Stimulated activated CD4-positive, alpha-beta T cell treated with anti-CD3 and anti-CD28 coated beads, Interleukin-15, amount 100 ng/mL, for 24 hours (primary cell): ENCODE measurements around the gene MANEAL.

Experiments
- DNase-seq: peaks from one replicate; pipeline ENCODE4 v3.0.0-alpha.2; 2020

The MANEAL gene

DNA sequence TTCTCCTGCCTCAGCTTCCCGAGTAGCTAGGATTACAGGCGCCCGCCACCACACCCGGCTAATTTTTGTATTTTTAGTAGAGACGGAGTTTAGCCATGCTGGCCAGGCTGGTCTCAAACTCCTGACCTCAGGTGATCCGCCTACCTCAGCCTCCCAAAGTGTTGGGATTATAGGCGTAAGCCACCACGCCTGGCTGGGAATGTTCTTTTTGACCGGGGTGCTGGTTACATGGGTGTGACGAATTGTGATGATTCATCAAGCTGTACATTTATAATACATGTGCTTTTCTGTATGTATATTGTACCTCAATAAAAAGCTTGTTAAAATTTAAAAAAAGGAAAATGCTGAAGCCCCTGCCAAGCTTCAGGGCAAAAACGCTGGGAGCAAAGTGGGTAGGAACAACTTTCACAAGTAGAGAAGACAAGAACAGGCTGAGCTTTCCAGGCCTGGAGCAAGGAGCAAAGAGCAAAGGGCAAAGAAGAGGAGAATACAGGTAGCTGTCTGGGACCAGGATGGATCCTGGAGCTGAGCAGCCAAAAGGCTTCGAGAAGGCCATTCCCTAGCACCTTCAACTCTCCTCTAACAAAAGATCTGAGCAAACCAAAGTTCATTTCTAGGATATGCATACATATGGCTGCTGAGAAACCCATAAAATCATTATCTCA lies 34.9 kb downstream of the MANEAL start:
- no peak for DNase-seq

DNA sequence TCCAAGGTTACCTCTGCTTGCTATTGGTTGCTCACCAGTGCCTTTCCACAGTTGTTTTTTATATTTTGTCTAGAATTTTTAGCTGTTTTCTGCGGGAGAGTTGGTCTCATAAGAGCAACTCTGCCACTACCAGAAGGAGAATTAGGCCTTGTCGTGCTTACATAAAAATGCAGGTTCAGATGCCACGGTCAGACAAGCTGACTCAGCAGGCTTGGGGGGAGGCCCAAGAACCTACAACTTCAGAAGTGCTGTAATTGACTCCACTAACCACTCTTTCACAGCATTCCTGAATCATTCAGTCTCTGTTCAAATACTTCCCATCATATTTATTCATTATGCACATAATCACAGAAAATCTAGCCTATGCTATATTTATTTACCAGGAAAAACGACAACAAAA lies 37.5 kb downstream of the MANEAL start:
- DNase-seq: no peak

DNA sequence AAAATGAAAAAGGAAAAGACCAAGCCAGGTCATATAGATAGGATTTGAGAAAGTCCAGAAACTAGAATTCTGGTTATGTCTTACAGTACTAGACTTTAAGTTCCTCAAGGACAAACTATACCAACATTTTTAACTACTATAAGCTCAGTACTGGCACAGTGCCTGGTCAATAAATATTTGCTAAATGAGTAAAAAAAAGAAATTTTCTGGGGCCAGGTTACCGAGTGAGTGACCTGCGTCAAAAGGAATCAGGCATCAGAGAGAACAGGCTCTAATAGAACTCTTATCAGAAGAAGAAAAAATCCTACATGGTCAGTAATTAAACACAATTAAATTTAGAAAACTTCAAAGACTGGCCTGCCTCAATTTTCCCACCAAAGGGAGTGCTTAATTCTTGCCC lies 38.2 kb downstream of the MANEAL start:
- DNase-seq: no peak

DNA sequence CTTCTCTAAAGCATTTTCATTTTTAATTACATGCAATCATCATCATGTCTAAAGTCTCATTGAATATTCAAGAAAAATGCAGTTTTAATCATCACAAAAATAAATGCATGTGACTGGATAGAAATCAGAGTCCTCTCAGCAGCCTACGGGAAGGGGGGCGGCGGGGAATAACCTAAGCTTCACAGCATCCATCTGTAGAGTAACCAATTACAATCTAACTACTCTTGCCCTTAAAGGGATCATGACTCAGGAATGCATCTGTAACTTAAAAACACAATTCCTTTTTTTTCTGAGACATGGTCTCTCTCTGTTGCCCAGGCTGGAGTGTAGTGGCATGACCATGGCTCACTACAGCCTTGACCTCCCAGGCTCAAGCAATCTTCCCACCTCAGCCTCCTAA lies 43.1 kb downstream of the MANEAL start:
- DNase-seq: no peak

DNA sequence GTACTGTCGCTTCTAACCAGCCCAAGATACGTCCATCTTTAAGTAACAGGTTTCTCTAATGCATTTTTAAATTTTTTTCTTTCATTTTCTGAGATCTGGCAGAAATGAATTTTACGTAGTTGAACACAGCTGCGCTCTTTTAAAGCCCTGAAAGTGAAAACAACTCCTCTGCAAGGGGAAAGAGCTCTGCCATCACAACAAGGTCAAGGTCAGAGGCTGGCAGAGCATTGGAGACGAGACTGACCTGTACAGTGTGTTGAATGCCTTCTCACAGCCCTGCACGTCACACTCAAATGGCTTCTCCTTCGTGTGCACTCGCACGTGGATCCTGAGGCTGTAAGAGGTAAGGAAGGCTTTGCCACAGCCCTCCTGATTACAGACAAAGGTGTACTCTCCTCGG lies 46.0 kb downstream of the MANEAL start:
- no peak for DNase-seq

- no peak for DNase-seq
These were observed 47.1 kb downstream of the MANEAL start for GRCh38 chr1:37840711-37841110.

DNA sequence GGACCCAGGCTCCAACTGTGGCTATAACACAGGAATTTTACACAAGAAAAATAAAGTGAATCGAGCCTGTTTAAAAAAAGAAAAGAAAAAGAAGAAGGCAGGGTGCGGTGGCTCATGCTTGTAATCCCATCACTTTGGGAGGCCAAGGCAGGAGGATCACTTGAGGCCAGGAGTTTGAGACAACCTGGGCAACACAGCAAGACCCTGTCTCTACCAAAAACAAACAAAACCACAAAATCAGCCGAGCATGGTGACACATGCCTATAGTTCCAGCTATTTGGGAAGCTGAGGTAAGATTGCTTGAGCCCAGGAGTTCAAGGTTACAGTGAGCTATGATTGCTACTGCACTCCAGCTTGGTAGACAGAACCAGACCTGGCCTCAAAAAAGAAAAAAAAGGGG lies 48.0 kb downstream of the MANEAL start:
- DNase-seq: no peak

GRCh38 chr1:37844536-37844935 lies 50.9 kb downstream of the MANEAL start:
- no peak for DNase-seq

GRCh38 chr1:37845049-37845646 lies 51.5 kb downstream of the MANEAL start:
- DNase-seq: no peak

- DNase-seq: no peak
These were observed 52.1 kb downstream of the MANEAL start for GRCh38 chr1:37845786-37846185.

DNA sequence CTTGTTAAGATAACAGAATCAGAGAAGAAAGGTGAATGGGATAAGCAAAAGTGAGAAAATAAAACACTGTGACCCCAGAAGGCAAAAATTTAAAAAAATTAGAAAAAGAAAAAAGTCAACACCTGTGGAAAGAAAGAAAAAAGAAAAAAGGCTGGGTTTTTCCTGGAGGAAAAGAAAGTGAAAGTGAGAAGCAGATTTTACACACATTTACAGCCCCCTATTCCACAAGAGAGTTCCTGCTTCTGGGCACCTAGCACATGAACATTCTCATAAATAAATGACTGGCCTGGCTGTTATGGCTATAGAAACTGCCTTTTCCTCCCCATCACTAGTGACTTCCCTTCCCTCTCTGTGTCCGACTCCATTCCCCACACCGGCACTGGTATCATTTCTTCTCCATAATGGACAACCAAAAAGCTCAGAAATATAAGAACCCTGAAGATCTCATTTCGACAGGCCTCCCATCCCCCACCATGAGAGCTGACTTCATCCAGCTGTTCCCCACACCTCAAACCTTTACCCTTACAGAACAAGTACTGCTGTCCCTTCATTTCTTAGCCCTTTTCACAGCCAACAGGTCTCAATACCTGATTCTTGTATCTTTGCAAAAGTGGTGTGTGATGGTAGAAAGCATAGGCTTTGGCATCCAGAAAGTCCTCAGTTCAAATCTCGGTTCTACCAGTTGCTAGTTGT lies 53.1 kb downstream of the MANEAL start:
- DNase-seq: no peak

- DNase-seq: no peak
These were observed 55.8 kb downstream of the MANEAL start for GRCh38 chr1:37849480-37849879.

DNA sequence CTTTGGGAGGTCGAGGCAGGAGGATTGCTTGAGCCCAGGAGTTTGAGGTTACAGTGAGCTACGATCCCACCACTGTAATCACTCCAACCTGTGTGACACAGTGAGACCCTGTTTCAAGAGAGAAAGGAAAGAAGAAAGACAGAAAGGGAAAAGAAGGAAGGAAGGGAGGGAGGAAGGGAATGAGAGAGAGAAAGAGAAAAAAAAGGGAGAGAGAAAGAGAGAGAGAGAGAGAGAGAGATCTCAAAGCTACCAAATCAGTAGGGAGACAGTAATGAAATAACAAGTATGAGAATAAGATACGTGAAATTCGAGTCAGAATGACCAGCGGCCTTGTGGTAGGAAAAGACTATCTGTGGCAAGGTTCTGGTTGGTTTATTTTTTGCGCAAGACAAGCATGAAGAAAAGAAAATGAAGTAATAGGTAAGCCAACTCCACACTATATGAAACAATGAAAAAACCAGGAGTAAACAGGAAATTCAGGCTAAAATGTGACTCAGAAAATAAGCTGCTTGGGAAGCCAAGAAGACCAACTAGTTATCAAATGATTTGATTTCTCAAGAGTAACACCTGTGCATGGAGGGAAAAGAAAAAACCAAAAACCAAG lies 56.8 kb downstream of the MANEAL start:
- DNase-seq: no peak
